Activated CD8-positive, alpha-beta T cell treated with anti-CD3 and anti-CD28 coated beads, Interleukin-2, amount 10 ng/mL, durations not matched to agents 7 days and 5 days (primary cell): ENCODE data around the gene FGFR2. TPM values are rescaled to one million over a fixed set of nuclear protein-coding genes. Genes with fewer than 3 reads are reported as not detected.

Experiments used
- ATAC-seq: fragments of 150-1000 bp; cut with Tn5 transposase; one replicate; pipeline ENCODE4 v1.10.0; 2021; ENCODE audit warnings: moderate library complexity
- CTCF ChIA-PET: fragments of 350-600 bp; sonication (Branson Sonifier 250); formaldehyde crosslinking; loops from one replicate; lab custom pipeline; 2021; ENCODE audit warnings: antibody characterized with exemption; lab: Charles Lee
- POLR2A ChIA-PET: fragments of 350-600 bp; sonication (Branson Sonifier 250); formaldehyde crosslinking; loops from one replicate; lab custom pipeline; 2021; ENCODE audit warnings: antibody characterized with exemption; lab: Charles Lee
- DNase-seq: peaks from one replicate; pipeline ENCODE4 v3.0.0-alpha.2; 2020
- H3K27ac Mint-ChIP-seq: one replicate; pipeline ENCODE4 v1.8.0; 2021; ENCODE audit warnings: mild to moderate bottlenecking, mixed read lengths
- H3K27me3 Mint-ChIP-seq: one replicate; pipeline ENCODE4 v1.8.0; 2021; ENCODE audit warnings: low read depth, mixed read lengths
- H3K36me3 Mint-ChIP-seq: one replicate; pipeline ENCODE4 v1.8.0; 2021; ENCODE audit warnings: low read depth, mixed read lengths
- H3K4me1 Mint-ChIP-seq: one replicate; pipeline ENCODE4 v1.8.0; 2021; ENCODE audit warnings: low read depth, mixed read lengths
- H3K4me3 Mint-ChIP-seq: one replicate; pipeline ENCODE4 v1.8.0; 2021; ENCODE audit warnings: mild to moderate bottlenecking, mixed read lengths
- H3K9me3 Mint-ChIP-seq: one replicate; pipeline ENCODE4 v1.8.0; 2022; ENCODE audit warnings: mixed read lengths; ENCODE audit not compliant: insufficient read depth
- total RNA-seq, 2 experiments: library from RNA; stranded (reverse); gene quantifications; one replicate each; pipeline ENCODE4 v1.2.3, GENCODE V29; 2021

The FGFR2 gene
- total RNA-seq, 2 experiments from 2014 or later = not detected

DNA sequence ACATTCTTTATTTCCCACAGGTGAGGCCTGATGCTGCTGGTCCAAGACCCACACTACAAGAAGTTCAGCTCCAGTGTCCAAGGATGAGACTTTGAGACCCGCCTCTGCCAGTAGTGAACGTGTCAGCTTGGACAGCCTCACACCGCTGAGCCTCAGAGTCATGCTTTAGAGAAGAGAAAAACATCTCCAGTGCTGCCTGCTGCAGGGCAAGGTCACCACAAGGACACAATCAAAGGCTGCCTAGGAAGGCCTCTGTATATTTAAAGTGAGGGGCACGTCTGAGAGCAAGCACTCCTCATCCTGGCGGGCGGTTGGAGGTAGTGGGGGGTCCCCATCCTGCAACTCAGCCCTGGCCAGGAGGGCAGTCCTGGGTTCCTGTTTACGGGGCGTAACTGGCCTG, 19.3 kb downstream of the FGFR2 start:
- CTCF ChIA-PET = no interaction called here
- Mint-ChIP-seq H3K9me3 (no peaks in the 10 kb centered on the region), H3K27ac (no peak overlapping the region), H3K36me3 (no peaks in the 10 kb centered on the region), H3K4me3 (no peak overlapping the region), H3K4me1 (no peaks in the 10 kb centered on the region), H3K27me3 (no peaks in the 10 kb centered on the region)
- ATAC-seq = no peak
- POLR2A ChIA-PET = no interaction called here
- no peak for DNase-seq

DNA sequence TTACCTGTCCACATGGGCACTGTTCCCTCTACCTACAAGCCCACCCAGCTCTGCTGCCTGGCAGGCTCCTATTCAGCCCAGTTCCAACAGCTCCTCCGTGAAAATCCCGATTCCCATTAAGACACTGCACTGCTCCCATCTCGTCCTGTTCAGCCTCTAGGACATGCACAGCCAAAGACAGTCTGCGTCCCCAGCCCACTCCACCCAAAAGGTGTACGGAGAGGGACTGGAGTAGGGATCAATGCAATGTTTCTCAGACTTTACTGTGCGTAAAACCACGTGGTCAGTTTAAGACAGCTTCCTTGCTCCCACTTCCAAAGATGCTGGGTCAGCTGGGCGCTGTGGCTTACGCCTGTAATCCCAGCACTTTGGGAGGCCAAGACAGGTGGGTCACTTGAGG, 19.9 kb downstream of the FGFR2 start:
- no peaks in the 10 kb centered on the region for H3K27me3 Mint-ChIP-seq
- no peak overlapping the region for H3K4me3 Mint-ChIP-seq
- H3K4me1 Mint-ChIP-seq = no peaks in the 10 kb centered on the region
- ATAC-seq (no peak), DNase-seq (no peak)
- no peak overlapping the region for H3K27ac Mint-ChIP-seq
- CTCF ChIA-PET = no interaction called here
- H3K9me3 Mint-ChIP-seq = no peaks in the 10 kb centered on the region
- POLR2A ChIA-PET = no interaction called here
- H3K36me3 Mint-ChIP-seq = no peaks in the 10 kb centered on the region

DNA sequence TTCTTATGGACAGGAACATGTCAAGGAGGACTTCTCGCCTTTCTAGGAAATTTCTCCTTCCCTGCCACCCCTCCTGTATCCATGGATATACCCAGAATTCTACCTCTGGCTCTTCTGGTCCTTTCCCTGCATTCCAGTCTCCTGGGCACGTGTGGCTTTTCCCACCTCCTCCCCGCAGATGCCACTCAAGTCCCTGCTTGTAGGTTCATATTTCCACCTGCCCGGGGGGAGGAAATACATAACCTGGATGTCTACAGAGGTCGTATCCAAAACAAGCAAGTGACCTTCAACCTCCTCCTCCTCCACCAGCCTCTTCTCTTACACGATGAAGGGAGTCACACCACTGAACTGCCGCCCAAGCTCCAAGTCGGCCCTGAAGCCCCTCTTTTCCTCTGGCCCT, 20.7 kb downstream of the FGFR2 start:
- Mint-ChIP-seq H3K9me3 (no peaks in the 10 kb centered on the region), H3K36me3 (no peaks in the 10 kb centered on the region), H3K27me3 (no peaks in the 10 kb centered on the region), H3K27ac (no peak overlapping the region), H3K4me1 (no peaks in the 10 kb centered on the region), H3K4me3 (no peak overlapping the region)
- DNase-seq (no peak), ATAC-seq (no peak)
- POLR2A ChIA-PET = no interaction called here
- CTCF ChIA-PET = no interaction called here

DNA sequence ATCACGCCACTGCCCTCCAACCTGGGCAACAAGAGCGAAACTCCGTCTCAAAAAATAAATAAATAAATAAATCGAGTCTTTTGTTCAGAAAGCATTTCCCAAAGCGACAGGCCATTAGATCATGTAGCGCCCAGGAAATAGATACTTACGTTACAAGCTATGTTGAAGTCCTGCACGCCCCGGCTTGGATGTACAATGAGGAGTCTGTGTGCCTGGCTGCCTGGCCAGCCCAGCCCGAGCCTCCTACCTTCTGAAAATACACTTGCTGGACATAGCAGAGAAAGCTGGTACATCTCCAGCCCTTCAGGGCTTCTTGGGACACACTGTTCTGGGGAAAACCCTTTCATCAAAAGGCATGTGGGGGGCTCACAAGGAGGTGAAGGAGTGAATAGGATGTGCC, 22.1 kb downstream of the FGFR2 start:
- Mint-ChIP-seq H3K27ac (no peak overlapping the region), H3K9me3 (no peaks in the 10 kb centered on the region), H3K4me1 (no peaks in the 10 kb centered on the region), H3K27me3 (no peaks in the 10 kb centered on the region), H3K4me3 (no peak overlapping the region), H3K36me3 (no peaks in the 10 kb centered on the region)
- ATAC-seq (no peak), DNase-seq (no peak)
- ChIA-PET POLR2A (no interaction called here), CTCF (no interaction called here)

DNA sequence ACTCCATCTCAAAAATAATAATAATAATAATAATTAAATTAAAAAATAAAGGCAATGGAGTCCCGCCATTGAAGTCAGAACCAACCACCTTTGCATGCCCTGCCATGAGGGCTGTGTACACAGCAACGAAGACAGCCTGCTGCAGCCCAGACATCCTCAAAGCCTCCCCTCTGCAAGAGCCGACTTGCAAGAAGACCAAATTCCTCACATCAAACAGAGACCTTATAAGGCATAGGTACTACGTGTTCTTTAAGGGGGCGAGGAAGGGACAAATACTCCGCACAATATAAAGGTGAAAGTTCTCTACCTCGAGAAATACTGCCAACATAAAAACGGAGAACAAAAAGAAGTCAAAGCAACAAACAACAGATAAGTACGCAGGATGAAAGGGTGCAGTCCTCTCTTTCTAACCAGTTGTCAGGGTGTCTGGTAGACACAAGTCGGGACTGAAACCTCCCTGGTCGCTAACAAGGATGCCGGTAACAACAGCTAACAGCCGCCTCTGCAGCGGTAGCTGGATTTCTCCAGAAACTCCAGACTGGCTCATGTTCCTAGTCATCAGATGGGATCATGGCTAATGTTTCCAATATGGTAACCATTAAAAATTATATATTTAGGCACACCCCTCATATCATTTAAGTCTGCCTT, 23.6 kb downstream of the FGFR2 start:
- H3K4me1 Mint-ChIP-seq = no peaks in the 10 kb centered on the region
- H3K9me3 Mint-ChIP-seq = no peaks in the 10 kb centered on the region
- ChIA-PET CTCF (no interaction called here), POLR2A (no interaction called here)
- no peak overlapping the region for H3K4me3 Mint-ChIP-seq
- ATAC-seq (no peak), DNase-seq (no peak)
- H3K27me3 Mint-ChIP-seq = no peaks in the 10 kb centered on the region
- no peaks in the 10 kb centered on the region for H3K36me3 Mint-ChIP-seq
- no peak overlapping the region for H3K27ac Mint-ChIP-seq

DNA sequence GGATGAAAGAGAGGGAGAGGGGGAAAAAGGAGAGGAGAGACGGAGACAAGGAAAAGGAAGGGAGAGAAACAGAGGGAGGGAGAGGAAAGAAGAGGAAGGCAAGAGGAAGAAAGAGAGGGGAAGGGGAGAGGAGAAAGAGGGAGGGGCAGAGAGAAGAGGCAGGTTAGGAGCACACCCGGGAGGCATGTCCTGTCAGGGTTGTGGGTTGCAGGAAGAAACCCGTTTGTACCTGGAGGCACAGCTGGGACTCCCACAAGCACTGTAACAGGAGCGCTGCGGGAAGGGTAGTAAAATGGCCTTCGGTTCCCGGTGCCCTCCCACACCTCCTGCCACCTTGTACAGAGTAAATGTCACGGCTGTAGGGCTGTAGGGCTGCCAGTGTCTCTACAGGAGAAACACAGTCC, 24.7 kb downstream of the FGFR2 start:
- CTCF ChIA-PET = no interaction called here
- H3K27me3 Mint-ChIP-seq = no peaks in the 10 kb centered on the region
- no peaks in the 10 kb centered on the region for H3K36me3 Mint-ChIP-seq
- no peak overlapping the region for H3K27ac Mint-ChIP-seq
- H3K4me3 Mint-ChIP-seq = no peak overlapping the region
- POLR2A ChIA-PET = no interaction called here
- ATAC-seq (no peak), DNase-seq (no peak)
- no peaks in the 10 kb centered on the region for H3K9me3 Mint-ChIP-seq
- no peaks in the 10 kb centered on the region for H3K4me1 Mint-ChIP-seq

DNA sequence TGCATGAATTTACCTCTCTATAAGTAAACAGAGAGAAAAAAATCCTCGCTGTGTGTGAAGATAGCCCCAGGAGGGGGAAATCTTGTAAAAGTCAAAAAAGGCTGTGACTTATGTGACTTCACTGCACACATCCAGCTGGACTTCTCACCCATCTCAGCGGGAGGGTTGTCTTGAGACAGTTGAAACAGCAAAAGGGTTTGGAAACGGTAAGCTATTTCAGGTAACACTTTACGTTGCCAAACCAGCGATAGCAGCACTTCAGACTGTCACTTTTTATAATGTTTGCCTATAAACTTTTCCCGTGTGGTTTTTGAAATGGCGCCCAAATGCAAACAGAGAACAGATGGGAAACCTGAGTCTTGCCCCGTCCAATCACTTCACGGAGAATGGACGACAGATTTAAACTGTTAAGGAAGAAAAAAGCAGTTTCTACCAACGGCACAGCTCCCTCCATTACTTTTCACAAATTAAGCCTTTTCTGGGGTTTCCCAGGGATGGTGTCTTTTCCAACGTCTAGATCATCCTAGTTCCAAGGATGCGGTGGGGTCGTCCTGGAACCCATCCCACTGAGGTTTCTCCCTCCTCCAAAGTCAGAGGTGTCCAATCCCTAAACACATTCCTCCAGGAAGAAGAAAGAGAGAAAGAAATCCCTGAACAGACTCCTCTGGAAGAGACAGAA, 25.2 kb downstream of the FGFR2 start:
- DNase-seq (no peak), ATAC-seq (no peak)
- no peak overlapping the region for H3K27ac Mint-ChIP-seq
- no peaks in the 10 kb centered on the region for H3K4me1 Mint-ChIP-seq
- H3K9me3 Mint-ChIP-seq = no peaks in the 10 kb centered on the region
- POLR2A ChIA-PET = no interaction called here
- CTCF ChIA-PET = no interaction called here
- no peaks in the 10 kb centered on the region for H3K27me3 Mint-ChIP-seq
- H3K36me3 Mint-ChIP-seq = no peaks in the 10 kb centered on the region
- no peak overlapping the region for H3K4me3 Mint-ChIP-seq

DNA sequence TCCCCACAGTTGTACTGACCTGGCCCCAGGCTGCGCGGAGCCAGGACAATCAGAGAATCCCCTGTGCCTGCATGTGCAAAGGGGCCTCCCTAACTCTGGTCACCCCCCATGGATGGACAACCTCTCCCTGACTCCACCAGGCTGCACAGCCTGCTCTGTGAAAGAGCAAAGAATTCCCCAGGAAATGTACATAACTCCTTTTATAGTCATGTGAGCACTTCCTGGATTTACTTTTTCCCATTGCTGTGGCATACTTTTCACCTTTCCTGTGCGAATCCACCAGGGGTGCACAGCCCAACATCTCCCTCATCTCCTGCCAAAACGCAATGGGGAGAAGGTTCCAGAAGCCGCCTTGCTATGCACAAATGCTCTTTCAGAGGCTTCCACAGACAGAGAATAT, 27.9 kb downstream of the FGFR2 start:
- H3K27me3 Mint-ChIP-seq = no peaks in the 10 kb centered on the region
- ChIA-PET CTCF (no interaction called here), POLR2A (interaction anchor here (0.6 kb wide), 1 partner anchor 666 kb away, joined by 3 read pairs; no protein-coding TSS in a partner anchor)
- ATAC-seq (no peak), DNase-seq (no peak)
- H3K27ac Mint-ChIP-seq = no peak overlapping the region
- no peaks in the 10 kb centered on the region for H3K4me1 Mint-ChIP-seq
- H3K36me3 Mint-ChIP-seq = no peaks in the 10 kb centered on the region
- H3K4me3 Mint-ChIP-seq = no peak overlapping the region
- no peaks in the 10 kb centered on the region for H3K9me3 Mint-ChIP-seq

DNA sequence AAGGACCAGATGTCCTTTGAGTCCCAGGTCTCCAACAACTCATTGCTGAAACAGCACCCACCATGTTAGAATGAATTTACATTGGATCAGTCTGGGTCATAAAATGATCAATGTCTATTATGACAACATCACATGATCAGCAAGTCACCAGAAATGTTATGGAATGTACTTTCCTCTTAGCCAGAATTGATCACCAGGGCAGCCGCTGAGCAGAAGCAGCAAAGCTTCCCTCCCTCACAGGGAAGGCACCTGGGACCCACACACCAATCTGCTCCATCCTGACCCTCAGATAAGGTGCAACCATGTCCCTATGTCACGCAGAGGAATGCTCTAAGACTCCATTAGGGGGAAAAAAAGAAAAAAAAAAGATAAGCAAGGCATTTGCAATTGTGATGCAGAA, 30.0 kb downstream of the FGFR2 start:
- ChIA-PET POLR2A (no interaction called here), CTCF (no interaction called here)
- Mint-ChIP-seq H3K4me1 (no peaks in the 10 kb centered on the region), H3K9me3 (no peaks in the 10 kb centered on the region), H3K27me3 (no peaks in the 10 kb centered on the region), H3K4me3 (no peak overlapping the region), H3K27ac (no peak overlapping the region), H3K36me3 (no peaks in the 10 kb centered on the region)
- DNase-seq (no peak), ATAC-seq (no peak)

DNA sequence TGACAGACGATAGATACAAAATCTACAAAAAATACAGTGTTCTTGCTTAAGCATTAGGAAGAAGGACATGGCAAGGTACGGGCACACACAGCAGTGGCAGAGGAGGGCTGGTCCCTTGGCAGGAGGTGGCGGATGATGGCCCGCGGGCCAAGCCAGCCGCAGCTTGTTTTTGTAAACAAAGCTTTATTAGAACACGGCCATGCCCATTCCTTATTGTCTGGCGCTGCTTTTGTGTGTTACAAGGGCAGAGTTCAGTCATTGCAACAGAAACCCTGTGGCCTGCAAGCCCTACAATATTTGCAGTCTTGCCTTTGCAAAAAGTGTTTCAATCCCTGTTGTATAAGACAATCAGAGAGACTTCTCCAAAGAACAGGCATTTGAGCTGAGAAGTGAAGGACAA, 30.7 kb downstream of the FGFR2 start:
- CTCF ChIA-PET = no interaction called here
- Mint-ChIP-seq H3K9me3 (no peaks in the 10 kb centered on the region), H3K4me1 (no peaks in the 10 kb centered on the region), H3K4me3 (no peak overlapping the region), H3K27me3 (no peaks in the 10 kb centered on the region), H3K27ac (no peak overlapping the region), H3K36me3 (no peaks in the 10 kb centered on the region)
- no peak for DNase-seq
- no peak for ATAC-seq
- POLR2A ChIA-PET = no interaction called here

DNA sequence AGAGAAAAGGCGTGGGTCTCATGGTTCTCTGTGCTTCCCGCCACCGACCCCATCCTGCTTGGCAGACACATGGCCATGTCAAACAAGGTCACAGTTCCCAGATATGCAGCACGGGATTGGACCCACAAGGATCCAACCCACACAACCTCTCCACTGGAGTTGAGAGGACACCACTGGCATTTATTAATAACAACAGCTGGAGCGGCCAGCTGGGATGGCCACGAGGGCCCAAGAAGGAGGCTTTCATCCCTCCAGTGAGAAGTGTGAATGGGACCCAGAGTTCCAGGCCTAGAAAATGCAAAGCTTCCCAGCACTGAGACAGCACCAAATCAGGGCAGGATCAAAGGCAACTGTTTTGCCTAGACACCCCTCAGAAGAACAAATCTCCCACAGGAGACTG, 31.5 kb downstream of the FGFR2 start:
- Mint-ChIP-seq H3K4me3 (no peak overlapping the region), H3K36me3 (no peaks in the 10 kb centered on the region), H3K4me1 (no peaks in the 10 kb centered on the region), H3K9me3 (no peaks in the 10 kb centered on the region), H3K27me3 (no peaks in the 10 kb centered on the region), H3K27ac (no peak overlapping the region)
- ChIA-PET POLR2A (no interaction called here), CTCF (no interaction called here)
- ATAC-seq (no peak), DNase-seq (no peak)

DNA sequence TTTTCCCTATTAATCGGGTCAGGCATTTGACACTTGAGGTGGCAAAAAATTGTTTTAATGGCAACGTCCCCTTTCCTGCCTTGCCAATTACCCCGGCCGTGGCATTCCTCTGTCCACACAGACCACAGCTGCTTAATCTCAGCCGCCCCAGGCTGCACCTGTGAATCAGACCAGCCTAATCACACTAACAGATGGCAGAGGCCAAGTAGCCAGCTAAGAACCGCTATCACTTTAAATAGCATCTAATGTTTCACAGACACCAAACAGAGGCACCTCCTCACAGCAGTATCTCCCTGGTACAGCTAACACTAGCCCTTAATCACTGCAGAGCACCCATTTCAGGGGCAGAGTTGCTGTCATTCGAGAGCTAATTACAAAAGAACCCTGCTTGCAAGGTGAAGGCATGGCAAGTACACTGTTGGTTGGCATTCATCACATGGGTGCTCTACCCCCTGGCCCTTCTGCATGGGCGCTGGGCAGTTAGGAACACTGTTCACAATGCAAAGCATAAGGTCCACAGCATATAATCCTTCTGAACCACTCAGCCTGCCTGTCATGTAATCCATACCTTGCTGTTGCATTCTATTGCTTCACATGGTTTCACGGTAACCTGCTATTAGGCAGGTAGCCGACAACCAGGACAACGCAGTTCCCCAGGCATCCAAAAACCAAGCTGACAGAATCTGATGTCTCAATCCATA, 38.8 kb downstream of the FGFR2 start:
- H3K9me3 Mint-ChIP-seq = no peaks in the 10 kb centered on the region
- no peak overlapping the region for H3K4me3 Mint-ChIP-seq
- CTCF ChIA-PET = no interaction called here
- no peaks in the 10 kb centered on the region for H3K4me1 Mint-ChIP-seq
- POLR2A ChIA-PET = no interaction called here
- no peaks in the 10 kb centered on the region for H3K27me3 Mint-ChIP-seq
- H3K27ac Mint-ChIP-seq = no peak overlapping the region
- no peak for ATAC-seq
- H3K36me3 Mint-ChIP-seq = no peaks in the 10 kb centered on the region
- DNase-seq = no peak
